ENCODE measurements around the gene CCL23. TPM values are rescaled to one million over a fixed set of nuclear protein-coding genes. Genes with fewer than 3 reads are reported as not detected.

CCL23 gene
- total RNA-seq, 2 donors from 2014 or later: not detected

DNA sequence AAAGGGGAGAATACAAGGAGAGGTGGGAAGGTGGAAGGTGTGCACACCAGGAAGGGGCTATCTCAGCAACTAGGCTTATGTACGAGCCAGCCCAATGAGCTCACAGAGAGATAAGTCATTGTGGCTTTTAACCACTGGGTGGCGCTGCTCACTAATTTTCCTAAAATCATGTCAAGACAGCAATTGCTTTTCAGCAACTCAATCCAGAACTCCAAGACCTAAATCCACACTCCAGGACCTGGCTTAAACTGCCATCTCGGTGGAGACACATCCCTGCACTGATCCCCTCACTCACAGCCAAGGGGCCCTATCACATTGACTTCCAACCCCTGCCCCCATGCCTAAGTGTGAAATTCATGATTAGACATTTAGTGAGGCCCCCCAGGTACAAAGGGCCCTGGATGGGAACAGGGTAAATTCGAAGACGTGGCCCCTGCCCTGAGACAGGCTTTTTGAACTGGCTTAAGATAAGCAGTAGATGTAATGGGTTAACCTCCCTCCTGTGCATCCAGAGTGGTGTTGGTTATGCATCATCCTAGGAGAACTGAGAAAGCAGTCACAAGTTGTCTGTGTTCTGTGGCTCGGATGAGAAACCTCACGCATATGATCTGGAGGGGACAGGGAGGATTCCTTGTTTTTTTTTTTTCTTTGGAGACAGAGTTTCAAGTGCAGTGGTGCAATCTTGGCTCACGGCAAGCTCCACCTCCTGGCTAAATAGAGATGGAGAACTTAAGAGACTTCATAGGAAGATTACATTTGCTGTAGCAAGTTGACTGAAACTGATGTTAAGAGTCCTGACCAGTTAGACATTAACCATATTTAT is 48.0 kb downstream of the CCL23 start:
- no peaks in the 10 kb centered on the region for H3K4me1 Mint-ChIP-seq
- H3K9me3 Mint-ChIP-seq: no peaks in the 10 kb centered on the region
- peak; percentile 52 for ATAC-seq (replicated peaks)
- no peaks in the 10 kb centered on the region for H3K36me3 Mint-ChIP-seq (ENCODE audit: low read depth)
- H3K27me3 Mint-ChIP-seq: no peaks in the 10 kb centered on the region
- no peak overlapping the region for H3K27ac Mint-ChIP-seq
- H3K4me3 Mint-ChIP-seq: no peak overlapping the region

DNA sequence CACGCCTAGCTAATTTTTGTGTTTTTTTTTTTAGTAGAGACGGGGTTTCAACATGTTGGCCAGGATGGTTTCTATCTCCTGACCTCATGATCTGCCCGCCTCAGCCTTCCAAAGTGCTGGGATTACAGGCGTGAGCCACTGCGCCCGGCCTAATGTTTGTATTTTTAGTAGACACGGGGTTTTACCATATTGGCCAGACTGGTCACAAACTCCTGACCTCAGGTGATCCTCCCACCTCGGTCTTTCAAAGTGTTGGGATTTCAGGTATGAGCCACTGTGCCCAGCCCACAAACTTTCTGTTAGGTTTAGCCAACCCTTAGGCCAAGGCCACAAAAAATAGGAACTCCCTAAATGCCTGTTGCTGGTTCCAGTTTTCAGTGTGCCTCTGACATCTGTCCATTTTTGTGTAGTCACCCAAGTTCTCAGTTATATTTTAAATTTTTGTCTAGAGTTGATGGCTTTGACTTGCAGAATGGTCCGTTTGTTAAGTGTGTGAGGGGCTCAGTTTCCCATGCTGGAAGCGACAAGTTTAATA is 49.2 kb downstream of the CCL23 start:
- no peaks in the 10 kb centered on the region for H3K4me1 Mint-ChIP-seq
- H3K36me3 Mint-ChIP-seq (ENCODE audit: low read depth): no peaks in the 10 kb centered on the region
- no peaks in the 10 kb centered on the region for H3K9me3 Mint-ChIP-seq
- H3K27me3 Mint-ChIP-seq: peaks cover 4% of the 10 kb centered on the region
- no peak overlapping the region for H3K27ac Mint-ChIP-seq
- no peak for ATAC-seq (replicated peaks)
- H3K4me3 Mint-ChIP-seq: no peak overlapping the region

DNA sequence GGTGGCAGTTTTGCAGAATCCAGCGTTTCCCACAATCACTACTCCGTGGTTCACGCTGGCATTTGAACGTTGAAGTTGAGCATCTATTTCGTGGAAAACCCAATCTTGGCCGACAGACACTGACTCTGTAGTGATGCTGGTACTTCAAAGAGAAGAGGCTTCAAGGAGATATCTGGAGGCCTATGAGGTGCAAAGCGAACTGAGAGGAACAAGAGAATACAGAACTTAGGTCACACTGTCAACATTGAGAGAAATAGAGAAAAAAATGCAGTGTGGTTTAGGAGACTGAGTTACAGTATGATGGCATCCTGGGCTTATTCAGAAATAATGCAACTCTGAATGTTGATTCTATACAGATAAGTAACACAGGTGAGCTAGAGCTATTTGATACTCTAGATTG is 52.5 kb downstream of the CCL23 start:
- ATAC-seq (replicated peaks): no peak
- H3K4me3 Mint-ChIP-seq: no peak overlapping the region
- no peak overlapping the region for H3K27ac Mint-ChIP-seq
- H3K4me1 Mint-ChIP-seq: no peaks in the 10 kb centered on the region
- no peaks in the 10 kb centered on the region for H3K9me3 Mint-ChIP-seq
- peaks cover 7% of the 10 kb centered on the region for H3K27me3 Mint-ChIP-seq
- H3K36me3 Mint-ChIP-seq (ENCODE audit: low read depth): no peaks in the 10 kb centered on the region

DNA sequence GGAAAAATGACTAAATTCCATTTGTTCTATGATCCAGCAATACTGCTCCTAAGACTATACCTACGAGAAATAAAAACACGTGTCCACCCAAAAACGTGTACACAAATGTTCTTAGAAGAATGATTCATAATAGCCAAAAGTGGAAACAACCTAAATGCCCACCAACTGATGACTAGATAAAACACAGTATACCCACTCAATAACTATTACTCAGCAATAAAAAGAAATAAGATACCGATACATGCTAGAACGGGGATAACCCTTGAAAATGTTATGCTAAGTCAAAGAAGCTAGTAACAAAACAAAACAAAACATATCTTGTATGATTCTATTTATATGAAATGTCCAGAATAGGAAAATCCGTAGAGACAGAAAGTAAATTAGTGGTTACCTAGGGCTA is 54.1 kb downstream of the CCL23 start:
- no peak for ATAC-seq (replicated peaks)
- Mint-ChIP-seq H3K27ac (no peak overlapping the region), H3K9me3 (no peaks in the 10 kb centered on the region), H3K4me1 (no peaks in the 10 kb centered on the region), H3K36me3 (ENCODE audit: low read depth) (no peaks in the 10 kb centered on the region), H3K27me3 (peaks cover 9% of the 10 kb centered on the region), H3K4me3 (no peak overlapping the region)

Other genes starting within 250 kb of the CCL23 start
- not detected for gene MMP28, start 222.3 kb downstream of the CCL23 start, total RNA-seq
- gene TAF15, start 208.5 kb downstream of the CCL23 start, total RNA-seq: 100 to 1,000 TPM; 240 to 282 TPM
- gene HEATR9, start 149.1 kb downstream of the CCL23 start, total RNA-seq: under 1 TPM in 1 of 2 donors, not detected in 1; 0.24 TPM
- 10 to 100 TPM; 17.2 to 22.5 TPM for gene CCL5, start 137.6 kb downstream of the CCL23 start, total RNA-seq
- 1 to 10 TPM; 2.0 to 4.3 TPM for gene RDM1, start 87.2 kb downstream of the CCL23 start, total RNA-seq
- gene LYZL6, start 74.3 kb downstream of the CCL23 start, total RNA-seq: not detected
- not detected for gene CCL16, start 36.5 kb downstream of the CCL23 start, total RNA-seq
- gene CCL14, start 31.2 kb downstream of the CCL23 start, total RNA-seq: not detected
- gene CCL15, start 16.4 kb downstream of the CCL23 start, total RNA-seq: not detected
- gene CCL18, start 46.3 kb upstream of the CCL23 start, total RNA-seq: not detected
- gene CCL3, start 72.2 kb upstream of the CCL23 start, total RNA-seq: 100 to 1,000 TPM in 1 of 2 donors, 10 to 100 TPM in 1; 75.4 to 108 TPM
- 10 to 100 TPM; 26.1 to 73.9 TPM for gene CCL4, start 85.9 kb upstream of the CCL23 start, total RNA-seq
- 10 to 100 TPM in 1 of 2 donors, 1 to 10 TPM in 1; 6.1 to 24.0 TPM for gene TBC1D3B, start 158.7 kb upstream of the CCL23 start, total RNA-seq
- gene CCL3L1, start 178.8 kb upstream of the CCL23 start, total RNA-seq: 1 to 10 TPM; 5.1 to 8.5 TPM
- gene CCL4L2, start 193.1 kb upstream of the CCL23 start, total RNA-seq: 1 to 10 TPM; 2.3 to 5.5 TPM
- gene TBC1D3I, start 246.6 kb upstream of the CCL23 start, total RNA-seq: 1 to 10 TPM in 1 of 2 donors, under 1 TPM in 1; 0.43 to 1.8 TPM

All from activated T-helper 17 cell treated with anti-CD3 and anti-CD28 coated beads, Interleukin-2, amount 50 U/mL, for 72 hours (primary cell).